K562 (cell line): ENCODE measurements around the gene TNIK. TPM values are rescaled to one million over a fixed set of nuclear protein-coding genes. Genes with fewer than 3 reads are reported as not detected.
A peak's percentile ranks its signal among the peaks of the same experiment; 100 is the strongest.

Source experiments
- CSDE1 ChIP-seq, 2 experiments: fragments of 450-650 bp; IDR thresholded peaks; 2 replicates each; pipeline ENCODE4 v1.6.1; 2016; ENCODE audit warnings: mild to moderate bottlenecking in 1 of 2
- EHMT2 ChIP-seq: fragments of 450-650 bp; IDR thresholded peaks from 2 replicates; pipeline ENCODE4 v1.6.1; 2018; ENCODE audit warnings: antibody characterized with exemption
- ELK1 ChIP-seq: sonication (generic); formaldehyde crosslinking; IDR thresholded peaks from 2 replicates; pipeline ENCODE4 v1.8.1; 2022; ENCODE audit warnings: missing genetic modification reagents
- HEY1 ChIP-seq: fragments of 250-450 bp; sonication (Bioruptor Pico); IDR thresholded peaks from 2 replicates; pipeline ENCODE4 v1.5.0; 2020; ENCODE audit warnings: mild to moderate bottlenecking, moderate library complexity, borderline replicate concordance
- HMG20B ChIP-seq: fragments of 250-450 bp; sonication (Bioruptor Pico); IDR thresholded peaks from 2 replicates; pipeline ENCODE4 v1.5.0; 2021; ENCODE audit warnings: mild to moderate bottlenecking
- HNRNPH1 ChIP-seq: fragments of 200-400 bp; formaldehyde crosslinking; optimal IDR thresholded peaks from 2 replicates; pipeline ENCODE3; 2017; ENCODE audit warnings: low read depth, mild to moderate bottlenecking, low read length, moderate library complexity
- KDM5B ChIP-seq: fragments of 200-600 bp; sonication (generic); IDR thresholded peaks from 2 replicates; pipeline ENCODE4 v1.6.1; 2012; ENCODE audit warnings: low read depth, mild to moderate bottlenecking, moderate library complexity, low read length, control low read depth, inconsistent platforms; ENCODE audit not compliant: insufficient replicate concordance
- MAFG ChIP-seq: fragments of 450-650 bp; conservative IDR thresholded peaks from 2 replicates; pipeline ENCODE4 v1.6.1; 2016; ENCODE audit warnings: missing genetic modification characterization, missing compliant biosample characterization
- MECOM ChIP-seq: fragments of 250-450 bp; sonication (Bioruptor Pico); IDR thresholded peaks from 2 replicates; pipeline ENCODE4 v1.8.0; 2022; ENCODE audit warnings: inconsistent platforms
- MLLT1 ChIP-seq, 2 experiments: fragments of 450-650 bp; IDR thresholded peaks; 2 replicates each; pipeline ENCODE4 v1.6.1; 2016
- MTA2 ChIP-seq: fragments of 450-650 bp; IDR thresholded peaks from 2 replicates; pipeline ENCODE4 v1.6.1; 2016; ENCODE audit warnings: low read depth
- MYNN ChIP-seq, 2 experiments: sonication (generic); formaldehyde crosslinking in 1 of 2; IDR thresholded peaks; 2 replicates each; pipeline versions ENCODE4 v1.5.0 to v1.6.1; 2016 to 2020; ENCODE audit warnings: antibody characterized with exemption in 1 of 2, missing genetic modification reagents in 1 of 2
- NFE2 ChIP-seq: IDR thresholded peaks from 2 replicates; pipeline ENCODE4 v1.6.1; 2014; ENCODE audit warnings: antibody characterized with exemption, low read depth
- PHF21A ChIP-seq: fragments of 450-650 bp; IDR thresholded peaks from 2 replicates; pipeline ENCODE4 v1.6.1; 2017; ENCODE audit warnings: low read depth, borderline replicate concordance
- SREBF1 ChIP-seq: fragments of 150-350 bp; IDR thresholded peaks from 2 replicates; pipeline ENCODE4 v1.6.1; 2014; ENCODE audit warnings: antibody characterized with exemption, low read depth, low read length, borderline replicate concordance
- TEAD2 ChIP-seq: fragments of 450-650 bp; IDR thresholded peaks from 2 replicates; pipeline ENCODE4 v1.6.1; 2016; ENCODE audit warnings: missing genetic modification characterization, control low read depth, missing compliant biosample characterization
- TRIM25 ChIP-seq: fragments of 450-650 bp; IDR thresholded peaks from 2 replicates; pipeline ENCODE4 v1.7.0; 2016; ENCODE audit warnings: borderline replicate concordance
- USF2 ChIP-seq: sonication (generic); formaldehyde crosslinking; IDR thresholded peaks from 2 replicates; pipeline ENCODE4 v1.5.0; 2020; ENCODE audit warnings: missing genetic modification reagents
- ZBTB2 ChIP-seq: fragments of 450-650 bp; IDR thresholded peaks from 2 replicates; pipeline ENCODE4 v1.6.1; 2016; ENCODE audit warnings: antibody characterized with exemption
- ZNF280A ChIP-seq: fragments of 450-650 bp; IDR thresholded peaks from 2 replicates; pipeline ENCODE4 v1.6.1; 2018; ENCODE audit warnings: mild to moderate bottlenecking, low read depth; ENCODE audit not compliant: partially characterized antibody
- ZNF695 ChIP-seq: fragments of 450-650 bp; formaldehyde crosslinking; IDR thresholded peaks from 2 replicates; pipeline ENCODE4 v1.4.0; 2020; ENCODE audit warnings: mild to moderate bottlenecking, moderate library complexity
- polyA plus RNA-seq, 8 experiments: library from polyadenylated mRNA; depleted of rRNA in 4 of 8; stranded (reverse) in 5 of 8; unstranded in 3 of 8; fragments of >200 nt; fragmentation: Nextera tagmentation in 2 of 8; fragmentation: Illumina TruSeq in 1 of 8; extraction: Ambion mirVana in 2 of 8; extraction: Trizol in 1 of 8; gene quantifications; 2 replicates each; pipeline versions ENCODE4 v1.2.1 to v1.2.3, GENCODE V29; 2011 to 2014; ENCODE audit warnings: inconsistent platforms in 1 of 8, missing spikeins in 1 of 8
- total RNA-seq, 7 experiments: library from RNA; depleted of rRNA in 6 of 7; stranded (reverse); fragments of >200 nt in 6 of 7; fragmentation: Illumina TruSeq in 2 of 7; extraction: Trizol in 2 of 7; gene quantifications; 2 replicates each; pipeline versions ENCODE4 v1.2.1 to v1.2.3, GENCODE V29; 2011 to 2021; ENCODE audit warnings: low replicate concordance in 1 of 7

The TNIK gene
- total and polyA plus RNA-seq, 9 of the 15 experiments (the other 6 are each of a cell fraction or from before 2014, with no cell fraction given), result 6.6 to 39.0 (median 24.7) TPM

- TF ChIP-seq KDM5B (no peak), TRIM25 (no peak), MYNN (IDR thresholded peaks at IDR 0.05) (no peak), MYNN (CRISPR knock-in tag; IDR thresholded peaks at IDR 0.05) (no peak), SREBF1 (no peak), PHF21A (no peak), USF2 (CRISPR knock-in tag) (no peak), MECOM (CRISPR knock-in tag) (no peak), CSDE1 (IDR thresholded peaks at IDR 0.05) (no peak), EHMT2 (peak; percentile 45; the same call in 1 of the 2 replicates), NFE2 (peak; percentile 83), MLLT1 (IDR thresholded peaks at IDR 0.05) (no peak), ZNF695 (CRISPR knock-in tag) (no peak), ZBTB2 (no peak), HNRNPH1 (no peak), ZNF280A (no peak), TEAD2 (tag) (no peak), ELK1 (CRISPR knock-in tag) (no peak), HEY1 (CRISPR knock-in tag) (no peak), MTA2 (no peak), HMG20B (CRISPR knock-in tag) (no peak), MAFG (tag) (peak; percentile 76)
These were observed 85.4 kb downstream of the TNIK start (continued) for GRCh38 chr3:171374661-171375285.
